Chondrocyte (in vitro differentiated cells): ENCODE measurements around the gene SIGLECL1. TPM values are rescaled to one million over a fixed set of nuclear protein-coding genes. Genes with fewer than 3 reads are reported as not detected.

Experiments used
- DNase-seq: peaks from one replicate; pipeline ENCODE4 v3.0.0; 2021; ENCODE audit warnings: mixed read lengths, low spot score
- H3K27ac Mint-ChIP-seq: one replicate; pipeline ENCODE4 v1.8.0; 2021; ENCODE audit warnings: mild to moderate bottlenecking, moderate library complexity, mixed read lengths; ENCODE audit not compliant: unreplicated experiment
- H3K27me3 Mint-ChIP-seq: 2 replicates; pipeline ENCODE4 v1.8.0; 2021; ENCODE audit warnings: low read depth, mixed read lengths
- H3K36me3 Mint-ChIP-seq: 2 replicates; pipeline ENCODE4 v1.8.0; 2021; ENCODE audit warnings: low read depth, mixed read lengths
- H3K4me1 Mint-ChIP-seq: 2 replicates; pipeline ENCODE4 v1.8.0; 2021; ENCODE audit warnings: low read depth, mild to moderate bottlenecking, mixed read lengths
- H3K4me3 Mint-ChIP-seq: one replicate; pipeline ENCODE4 v1.8.0; 2021; ENCODE audit warnings: mild to moderate bottlenecking, moderate library complexity, mixed read lengths; ENCODE audit not compliant: unreplicated experiment
- H3K9me3 Mint-ChIP-seq: 2 replicates; pipeline ENCODE4 v1.8.0; 2021; ENCODE audit warnings: low read depth, mixed read lengths
- microRNA-seq: library from miRNA; unstranded; fragments of <30 nt; microRNA quantifications from one replicate; pipeline ENCODE4 v1.2.0, GENCODE V29; 2020; ENCODE audit warnings: borderline number of aligned reads
- total RNA-seq: library from RNA; stranded (reverse); gene quantifications from 3 replicates; pipeline ENCODE4 v1.2.1, GENCODE V29; 2021
- TF ChIP-seq, protein P1 (sequence below): fragments of 200-600 bp; sonication (generic); IDR thresholded peaks from 2 replicates; pipeline ENCODE4 v1.5.0; 2021; ENCODE audit warnings: antibody characterized with exemption, mild to moderate bottlenecking, moderate library complexity

SIGLECL1 gene
- total RNA-seq, 1 donor from 2014 or later: not detected

DNA sequence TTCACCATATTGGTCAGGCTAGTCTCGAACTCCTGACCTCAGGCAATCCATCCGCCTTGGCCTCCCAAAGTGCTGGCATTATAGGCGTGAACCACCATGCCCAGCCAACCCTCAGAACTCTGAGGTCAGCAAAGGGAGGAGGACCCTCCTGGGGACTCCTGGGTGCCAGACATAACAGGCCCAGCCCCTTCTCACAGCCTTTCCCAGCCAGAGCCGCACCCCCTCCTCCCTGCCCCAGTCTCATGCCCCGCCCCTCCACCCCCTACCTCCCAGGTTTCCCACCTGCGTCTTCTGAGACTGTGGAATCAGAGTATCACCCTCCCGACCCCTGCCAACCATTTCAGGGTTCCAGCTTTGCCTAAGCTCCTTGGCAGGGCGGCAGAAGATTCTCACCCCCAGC lies 65.8 kb downstream of the SIGLECL1 start:
- no peak overlapping the region for H3K4me3 Mint-ChIP-seq
- H3K9me3 Mint-ChIP-seq: peaks cover 9% of the 10 kb centered on the region
- no peak for DNase-seq
- TF ChIP-seq, protein P1, sequence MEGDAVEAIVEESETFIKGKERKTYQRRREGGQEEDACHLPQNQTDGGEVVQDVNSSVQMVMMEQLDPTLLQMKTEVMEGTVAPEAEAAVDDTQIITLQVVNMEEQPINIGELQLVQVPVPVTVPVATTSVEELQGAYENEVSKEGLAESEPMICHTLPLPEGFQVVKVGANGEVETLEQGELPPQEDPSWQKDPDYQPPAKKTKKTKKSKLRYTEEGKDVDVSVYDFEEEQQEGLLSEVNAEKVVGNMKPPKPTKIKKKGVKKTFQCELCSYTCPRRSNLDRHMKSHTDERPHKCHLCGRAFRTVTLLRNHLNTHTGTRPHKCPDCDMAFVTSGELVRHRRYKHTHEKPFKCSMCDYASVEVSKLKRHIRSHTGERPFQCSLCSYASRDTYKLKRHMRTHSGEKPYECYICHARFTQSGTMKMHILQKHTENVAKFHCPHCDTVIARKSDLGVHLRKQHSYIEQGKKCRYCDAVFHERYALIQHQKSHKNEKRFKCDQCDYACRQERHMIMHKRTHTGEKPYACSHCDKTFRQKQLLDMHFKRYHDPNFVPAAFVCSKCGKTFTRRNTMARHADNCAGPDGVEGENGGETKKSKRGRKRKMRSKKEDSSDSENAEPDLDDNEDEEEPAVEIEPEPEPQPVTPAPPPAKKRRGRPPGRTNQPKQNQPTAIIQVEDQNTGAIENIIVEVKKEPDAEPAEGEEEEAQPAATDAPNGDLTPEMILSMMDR: no peak
- no peak overlapping the region for H3K27ac Mint-ChIP-seq
- H3K27me3 Mint-ChIP-seq: peaks cover 23% of the 10 kb centered on the region
- H3K4me1 Mint-ChIP-seq: peaks cover 3% of the 10 kb centered on the region
- H3K36me3 Mint-ChIP-seq: no peaks in the 10 kb centered on the region

DNA sequence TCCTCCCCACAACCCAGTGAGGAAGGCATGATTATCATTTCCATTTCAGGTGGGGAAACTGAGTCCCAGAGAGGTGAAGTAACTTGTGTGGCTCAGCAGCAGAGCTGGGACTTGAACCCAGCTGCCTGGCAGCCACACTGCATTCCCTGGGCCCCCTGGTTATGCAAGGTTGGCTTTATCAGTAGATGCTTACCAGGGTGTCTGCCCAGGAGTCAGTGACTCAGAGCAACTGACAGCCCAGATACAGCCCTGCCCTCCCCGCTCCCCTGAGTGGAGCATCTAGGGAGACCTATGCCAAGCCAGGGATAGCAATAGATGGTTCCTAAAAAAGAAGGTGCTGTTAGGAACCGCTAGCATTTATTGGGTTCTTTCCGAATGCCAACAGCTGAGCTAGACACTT lies 66.5 kb downstream of the SIGLECL1 start:
- no peaks in the 10 kb centered on the region for H3K36me3 Mint-ChIP-seq
- no peak overlapping the region for H3K27ac Mint-ChIP-seq
- no peak overlapping the region for H3K4me3 Mint-ChIP-seq
- no peak for DNase-seq
- H3K4me1 Mint-ChIP-seq: peaks cover under 1% of the 10 kb centered on the region
- TF ChIP-seq, protein P1: no peak
- H3K9me3 Mint-ChIP-seq: peaks cover 9% of the 10 kb centered on the region
- H3K27me3 Mint-ChIP-seq: peaks cover 20% of the 10 kb centered on the region

DNA sequence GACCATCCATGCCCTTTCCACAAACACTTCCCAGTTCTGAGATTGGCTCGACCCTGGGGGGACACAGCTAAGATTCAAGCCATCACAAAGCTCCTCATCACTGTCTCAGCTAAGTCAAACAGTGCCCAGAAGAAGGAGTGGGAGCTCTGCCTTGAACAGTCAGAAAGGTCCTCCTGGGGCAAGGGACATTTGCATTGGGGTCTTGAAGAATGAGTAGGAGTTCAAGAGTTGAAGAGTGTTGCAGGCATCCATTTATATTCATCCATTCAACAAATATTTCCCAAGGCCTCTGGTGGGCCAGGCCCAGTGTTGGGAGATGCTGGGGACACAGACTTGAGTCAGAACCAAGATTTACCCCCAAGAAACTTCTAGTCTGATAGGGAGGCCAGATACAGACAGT lies 67.1 kb downstream of the SIGLECL1 start:
- no peak for DNase-seq
- no peaks in the 10 kb centered on the region for H3K4me1 Mint-ChIP-seq
- H3K36me3 Mint-ChIP-seq: no peaks in the 10 kb centered on the region
- TF ChIP-seq, protein P1: no peak
- H3K27ac Mint-ChIP-seq: no peak overlapping the region
- H3K9me3 Mint-ChIP-seq: peaks cover 9% of the 10 kb centered on the region
- H3K4me3 Mint-ChIP-seq: no peak overlapping the region
- H3K27me3 Mint-ChIP-seq: peaks cover 22% of the 10 kb centered on the region

Small RNA genes lying within 50 kb of the gene (microRNA-seq; reads per million reads assigned to microRNA genes)
- gene MIR8074: not detected

Other genes starting within 250 kb of the SIGLECL1 start
- not detected in 3 replicates for gene KLK8, start 249.5 kb upstream of the SIGLECL1 start, total RNA-seq
- not detected in 3 replicates for gene KLK10, start 231.4 kb upstream of the SIGLECL1 start, total RNA-seq
- not detected in 3 replicates for gene KLK11, start 224.5 kb upstream of the SIGLECL1 start, total RNA-seq
- not detected in 3 replicates for gene KLK12, start 216.1 kb upstream of the SIGLECL1 start, total RNA-seq
- not detected in 3 replicates for gene KLK13, start 186.0 kb upstream of the SIGLECL1 start, total RNA-seq
- not detected in 3 replicates for gene KLK14, start 168.2 kb upstream of the SIGLECL1 start, total RNA-seq
- 5.2 to 6.1 TPM (median 5.2 TPM) in 3 replicates for gene CTU1, start 142.7 kb upstream of the SIGLECL1 start, total RNA-seq
- not detected in 3 replicates for gene SIGLEC9, start 126.2 kb upstream of the SIGLECL1 start, total RNA-seq
- not detected in 3 replicates for gene SIGLEC7, start 108.8 kb upstream of the SIGLECL1 start, total RNA-seq
- gene CD33, start 26.0 kb upstream of the SIGLECL1 start, total RNA-seq: not detected in 3 replicates
- 0.07 TPM in 1 of 3 replicates, not detected in the others for gene IGLON5, start 60.6 kb downstream of the SIGLECL1 start, total RNA-seq
- 4.9 to 5.5 TPM (median 5.4 TPM) in 3 replicates for gene VSIG10L, start 91.1 kb downstream of the SIGLECL1 start, total RNA-seq
- gene ETFB, start 115.3 kb downstream of the SIGLECL1 start, total RNA-seq: 43.7 to 56.6 TPM (median 49.6 TPM) in 3 replicates
- gene CLDND2, start 117.9 kb downstream of the SIGLECL1 start, total RNA-seq: 1.5 TPM in 1 of 3 replicates, not detected in the others
- not detected in 3 replicates for gene NKG7, start 121.6 kb downstream of the SIGLECL1 start, total RNA-seq
- not detected in 3 replicates for gene LIM2, start 136.9 kb downstream of the SIGLECL1 start, total RNA-seq
- not detected in 3 replicates for gene C19orf84, start 139.5 kb downstream of the SIGLECL1 start, total RNA-seq
- not detected in 3 replicates for gene SIGLEC10, start 166.6 kb downstream of the SIGLECL1 start, total RNA-seq
- not detected in 3 replicates for gene SIGLEC8, start 207.4 kb downstream of the SIGLECL1 start, total RNA-seq
- gene CEACAM18, start 227.5 kb downstream of the SIGLECL1 start, total RNA-seq: not detected in 3 replicates